ENCODE measurements around the gene PAOX.

The PAOX gene

GRCh38 chr10:133355266-133355665 is 23.8 kb upstream of the PAOX start:
- TF ChIP-seq GATA2 (IDR thresholded peaks at IDR 0.05; ENCODE audit: low read depth, low read length) (no peak), GATA3 (IDR thresholded peaks at IDR 0.05; ENCODE audit: low read depth, low read length) (no peak)

DNA sequence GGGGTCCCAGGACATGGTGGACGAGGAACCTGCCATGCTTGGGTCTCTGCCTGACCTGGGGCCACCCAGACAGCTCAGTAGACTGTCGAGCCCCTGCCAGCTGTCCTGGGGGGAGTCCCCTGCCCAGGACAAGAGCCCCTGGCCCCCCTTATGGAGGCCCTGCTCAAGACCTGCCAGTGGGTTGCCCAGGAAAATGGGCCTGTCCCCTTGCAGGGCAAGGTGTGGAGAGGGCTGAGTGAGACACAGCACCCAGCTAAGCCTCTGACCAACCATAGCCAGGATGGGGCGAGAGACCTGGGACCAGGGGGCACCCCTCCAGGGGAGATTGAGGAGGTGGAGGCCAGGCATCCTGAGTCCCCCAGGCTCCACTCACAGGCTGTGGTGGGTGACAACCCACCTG is 23.1 kb upstream of the PAOX start:
- no peak for TF ChIP-seq GATA3 (IDR thresholded peaks at IDR 0.05; ENCODE audit: low read depth, low read length)
- no peak for TF ChIP-seq GATA2 (IDR thresholded peaks at IDR 0.05; ENCODE audit: low read depth, low read length)

- TF ChIP-seq GATA3 (IDR thresholded peaks at IDR 0.05; ENCODE audit: low read depth, low read length) = no peak
- TF ChIP-seq GATA2 (IDR thresholded peaks at IDR 0.05; ENCODE audit: low read depth, low read length) = no peak
Observed at GRCh38 chr10:133356549-133357284, 22.3 kb upstream of the PAOX start.

GRCh38 chr10:133357285-133358161 is 21.5 kb upstream of the PAOX start, which contains the start of gene FUOM:
TSS of gene FUOM (minus strand) at chr10:133358019. CDS start at chr10:133358007, 12 bp downstream.
- TF ChIP-seq GATA2 (IDR thresholded peaks at IDR 0.05; ENCODE audit: low read depth, low read length) = no peak
- TF ChIP-seq GATA3 (IDR thresholded peaks at IDR 0.05; ENCODE audit: low read depth, low read length) = no peak

DNA sequence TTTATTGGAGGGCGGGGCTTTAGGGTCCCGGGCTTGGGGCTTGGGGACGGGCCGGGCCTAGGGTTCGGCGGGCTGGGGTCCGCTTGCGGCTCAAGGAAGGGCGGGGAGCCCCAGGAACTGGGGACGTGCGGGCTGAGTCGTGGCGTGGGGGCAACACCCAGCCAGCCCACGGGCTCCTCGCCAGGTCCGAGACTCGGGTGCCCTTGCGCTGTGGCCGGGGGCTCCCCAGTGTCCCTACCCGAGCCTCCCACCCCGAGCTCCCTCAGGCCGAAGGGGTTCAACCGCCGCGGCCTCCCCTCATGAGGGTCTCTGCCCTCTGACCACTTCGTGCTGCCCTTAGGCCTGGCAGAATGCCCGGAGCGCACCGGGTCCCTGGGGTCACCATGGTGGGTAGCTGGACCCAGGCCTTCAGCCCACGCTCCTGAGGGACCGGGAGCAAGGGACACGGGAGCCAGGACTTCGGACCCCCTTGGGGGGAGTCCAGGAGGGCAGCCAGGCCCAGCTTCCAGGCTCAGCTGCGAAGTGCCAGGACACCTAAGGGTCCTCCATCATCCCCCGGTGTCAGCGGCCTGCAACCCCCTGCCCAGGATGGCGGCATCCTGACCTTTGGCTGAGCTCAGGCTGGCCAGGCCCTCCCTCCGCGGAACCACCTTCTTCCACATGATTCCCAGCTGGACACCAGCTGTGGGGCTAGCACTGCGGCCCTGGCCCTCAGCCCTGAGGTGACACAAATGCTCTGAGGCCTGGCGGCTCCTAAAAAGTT is 20.7 kb upstream of the PAOX start:
- no peak for TF ChIP-seq GATA3 (IDR thresholded peaks at IDR 0.05; ENCODE audit: low read depth, low read length)
- TF ChIP-seq GATA2 (IDR thresholded peaks at IDR 0.05; ENCODE audit: low read depth, low read length) = no peak

- TF ChIP-seq GATA2 (IDR thresholded peaks at IDR 0.05; ENCODE audit: low read depth, low read length) = no peak
Observed at GRCh38 chr10:133358925-133359310, 20.1 kb upstream of the PAOX start.

DNA sequence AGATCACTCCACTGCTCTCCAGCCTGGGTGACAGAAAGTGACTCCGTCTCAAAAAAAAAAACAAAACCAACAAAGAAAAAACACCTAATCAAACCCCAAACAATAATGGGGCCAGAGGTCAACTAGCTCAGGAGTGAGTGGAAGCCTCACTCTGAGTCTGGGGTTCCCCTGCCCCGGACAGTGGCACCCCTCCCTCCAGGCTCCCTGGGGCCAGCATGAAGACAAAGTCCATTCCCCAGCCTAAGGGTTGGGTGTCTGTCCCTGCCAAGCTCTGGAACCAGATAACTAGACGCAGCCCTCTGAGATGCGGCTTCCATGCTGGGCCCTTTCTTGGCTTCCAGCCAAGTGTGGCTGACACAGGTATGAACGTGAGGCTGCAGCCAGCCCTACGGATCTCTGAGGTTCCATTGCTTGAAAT is 19.5 kb upstream of the PAOX start:
- TF ChIP-seq GATA3 (IDR thresholded peaks at IDR 0.05; ENCODE audit: low read depth, low read length) (no peak), GATA2 (IDR thresholded peaks at IDR 0.05; ENCODE audit: low read depth, low read length) (no peak)

DNA sequence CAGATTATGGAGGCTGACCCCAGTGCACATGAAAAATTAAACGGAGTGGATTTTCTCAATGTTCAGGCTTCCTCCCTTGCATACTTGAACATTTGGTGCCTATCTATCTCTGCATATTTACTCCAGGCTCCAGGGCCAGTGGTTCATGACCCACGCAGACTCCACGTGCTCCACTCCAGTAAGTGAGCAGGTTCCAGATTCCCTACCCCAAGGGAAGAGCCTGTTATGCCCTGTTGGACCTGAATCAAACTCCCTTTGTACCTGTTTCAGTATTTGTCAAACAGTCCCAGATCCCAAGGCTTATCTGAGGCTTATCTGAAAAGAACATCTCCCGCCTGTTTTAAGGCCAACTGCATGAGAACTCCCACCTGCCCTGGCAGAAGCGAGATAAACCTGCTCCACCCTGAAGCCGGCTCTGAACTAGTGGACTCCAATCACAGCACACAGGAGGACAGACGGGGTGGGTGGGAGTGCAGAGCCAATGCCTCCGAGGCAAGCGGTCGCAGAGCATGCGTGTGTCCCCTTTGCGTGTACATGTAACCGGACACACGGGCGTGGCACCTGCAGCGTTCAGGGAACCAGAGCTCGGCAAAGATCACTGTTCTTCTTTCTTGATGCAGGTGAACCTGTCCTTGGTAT is 19.0 kb upstream of the PAOX start:
- TF ChIP-seq GATA2 (IDR thresholded peaks at IDR 0.05; ENCODE audit: low read depth, low read length) = peak; percentile 78
- TF ChIP-seq GATA3 (IDR thresholded peaks at IDR 0.05; ENCODE audit: low read depth, low read length) = no peak

- TF ChIP-seq GATA2 (IDR thresholded peaks at IDR 0.05; ENCODE audit: low read depth, low read length) (no peak), GATA3 (IDR thresholded peaks at IDR 0.05; ENCODE audit: low read depth, low read length) (no peak)
Observed at GRCh38 chr10:133361227-133361626, 17.8 kb upstream of the PAOX start.

DNA sequence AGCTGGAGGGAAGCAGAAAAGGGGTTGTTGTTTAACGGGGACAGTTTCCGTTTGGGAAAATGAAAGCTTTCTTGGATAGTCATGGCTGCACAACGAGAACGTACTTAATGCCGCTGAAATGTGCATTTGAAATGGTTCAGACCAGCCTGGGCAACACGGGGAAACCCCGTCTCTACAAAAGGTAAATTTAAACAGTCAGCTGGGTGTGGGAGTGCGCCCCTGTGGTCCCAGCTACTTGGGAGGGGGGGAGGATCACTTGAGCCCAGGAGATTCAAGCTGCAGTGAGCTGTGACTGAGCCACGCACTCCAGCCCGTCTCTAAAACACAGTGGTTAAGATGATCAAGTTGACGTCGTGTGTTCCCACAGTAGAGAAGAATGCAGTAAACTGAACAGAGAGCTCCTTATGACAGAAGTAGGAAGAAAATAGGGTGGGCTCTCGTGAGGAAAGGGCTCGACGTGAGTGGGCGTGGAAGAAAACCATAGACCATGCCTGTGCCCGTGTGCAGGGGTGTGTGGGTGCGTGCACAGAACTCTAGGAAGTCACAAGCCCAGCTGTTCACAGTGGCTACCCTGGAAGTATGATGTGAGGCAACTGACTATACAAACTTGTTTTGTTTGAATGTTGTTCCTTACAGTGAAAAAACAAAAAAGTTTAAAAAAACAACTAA is 17.2 kb upstream of the PAOX start:
- no peak for TF ChIP-seq GATA2 (IDR thresholded peaks at IDR 0.05; ENCODE audit: low read depth, low read length)
- TF ChIP-seq GATA3 (IDR thresholded peaks at IDR 0.05; ENCODE audit: low read depth, low read length) = no peak

- TF ChIP-seq GATA2 (IDR thresholded peaks at IDR 0.05; ENCODE audit: low read depth, low read length) (no peak), GATA3 (IDR thresholded peaks at IDR 0.05; ENCODE audit: low read depth, low read length) (no peak)
Observed at GRCh38 chr10:133362846-133363245, 16.2 kb upstream of the PAOX start.

DNA sequence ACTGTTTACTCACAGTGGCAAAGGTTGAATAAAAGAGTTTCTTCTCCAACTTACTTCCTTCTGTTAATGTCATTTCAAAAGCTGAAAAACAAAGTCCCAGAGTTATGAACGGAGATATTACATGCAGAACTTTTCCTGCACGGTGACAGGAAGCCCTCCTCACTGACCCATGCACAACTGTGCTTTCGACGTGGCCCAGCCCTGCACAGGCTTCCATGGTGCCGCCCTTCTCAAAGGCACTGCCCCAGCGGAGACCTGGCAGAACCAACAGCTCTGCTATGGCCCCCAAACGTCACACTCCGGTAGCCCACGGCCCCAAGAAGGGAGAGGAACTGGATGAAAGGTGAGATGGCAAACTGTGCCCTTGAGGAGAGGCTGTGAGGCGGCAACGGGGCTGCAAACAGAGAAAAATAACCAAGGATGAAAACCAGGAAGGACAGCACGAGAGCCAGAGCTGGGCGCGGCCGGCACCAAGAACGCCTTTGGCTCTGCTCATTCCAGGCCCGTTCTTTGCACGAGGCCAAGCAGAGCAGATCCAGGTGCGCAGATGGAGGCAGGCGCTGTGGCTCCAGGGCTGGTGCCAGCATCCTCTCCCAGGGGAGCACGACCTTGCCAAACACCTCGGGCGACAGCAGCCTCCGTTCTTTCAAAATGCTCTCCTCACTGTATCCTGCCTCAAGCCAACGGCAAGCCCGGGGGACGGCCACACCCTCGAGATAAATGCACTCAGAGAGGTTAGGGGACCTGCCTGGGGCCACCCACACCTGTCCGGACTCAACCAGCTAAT is 14.2 kb upstream of the PAOX start:
- TF ChIP-seq GATA2 (IDR thresholded peaks at IDR 0.05; ENCODE audit: low read depth, low read length) (no peak), GATA3 (IDR thresholded peaks at IDR 0.05; ENCODE audit: low read depth, low read length) (no peak)

Data from SH-SY5Y (cell line).